ENCODE measurements around the gene GET3. TPM values are rescaled to one million over a fixed set of nuclear protein-coding genes. Genes with fewer than 3 reads are reported as not detected.

Gene GET3
- total RNA-seq, 1 donor from 2014 or later, result 66.0 TPM

GRCh38 chr19:12745166-12745897 lies 8.0 kb downstream of the GET3 start:
- no peak overlapping the region for H3K4me3 Mint-ChIP-seq (ENCODE audit: low read depth)
- no peak for DNase-seq (ENCODE audit: low spot score, unreplicated experiment)
- TF ChIP-seq CTCF (IDR thresholded peaks at IDR 0.05; ENCODE audit: unreplicated experiment), result no peak
- H3K27me3 Mint-ChIP-seq, result peaks cover 14% of the 10 kb centered on the region
- no peak overlapping the region for H3K27ac Mint-ChIP-seq
- peaks cover 5% of the 10 kb centered on the region for H3K9me3 Mint-ChIP-seq (ENCODE audit: low read depth)
- no peaks in the 10 kb centered on the region for H3K4me1 Mint-ChIP-seq (ENCODE audit: low read depth)
- peaks cover 31% of the 10 kb centered on the region for H3K36me3 Mint-ChIP-seq (ENCODE audit: insufficient read depth)

GRCh38 chr19:12748489-12748888 lies 11.2 kb downstream of the GET3 start:
- no peak overlapping the region for H3K27ac Mint-ChIP-seq
- H3K36me3 Mint-ChIP-seq (ENCODE audit: insufficient read depth), result peaks cover 23% of the 10 kb centered on the region
- peaks cover 5% of the 10 kb centered on the region for H3K9me3 Mint-ChIP-seq (ENCODE audit: low read depth)
- peaks cover 43% of the 10 kb centered on the region for H3K27me3 Mint-ChIP-seq
- DNase-seq (ENCODE audit: low spot score, unreplicated experiment), result no peak
- no peak for TF ChIP-seq CTCF (IDR thresholded peaks at IDR 0.05; ENCODE audit: unreplicated experiment)
- no peak overlapping the region for H3K4me3 Mint-ChIP-seq (ENCODE audit: low read depth)
- H3K4me1 Mint-ChIP-seq (ENCODE audit: low read depth), result no peaks in the 10 kb centered on the region

GRCh38 chr19:12749938-12750521 lies 12.7 kb downstream of the GET3 start:
- no peak for TF ChIP-seq CTCF (IDR thresholded peaks at IDR 0.05; ENCODE audit: unreplicated experiment)
- Mint-ChIP-seq H3K4me1 (ENCODE audit: low read depth) (no peaks in the 10 kb centered on the region), H3K9me3 (ENCODE audit: low read depth) (peaks cover 5% of the 10 kb centered on the region), H3K27me3 (peaks cover 46% of the 10 kb centered on the region), H3K27ac (no peak overlapping the region), H3K36me3 (ENCODE audit: insufficient read depth) (peaks cover 19% of the 10 kb centered on the region), H3K4me3 (ENCODE audit: low read depth) (no peak overlapping the region)
- no peak for DNase-seq (ENCODE audit: low spot score, unreplicated experiment)

GRCh38 chr19:12750851-12751250 lies 13.6 kb downstream of the GET3 start:
- H3K9me3 Mint-ChIP-seq (ENCODE audit: low read depth), result peaks cover 5% of the 10 kb centered on the region
- peaks cover 17% of the 10 kb centered on the region for H3K36me3 Mint-ChIP-seq (ENCODE audit: insufficient read depth)
- TF ChIP-seq CTCF (IDR thresholded peaks at IDR 0.05; ENCODE audit: unreplicated experiment), result no peak
- peaks cover 46% of the 10 kb centered on the region for H3K27me3 Mint-ChIP-seq
- no peaks in the 10 kb centered on the region for H3K4me1 Mint-ChIP-seq (ENCODE audit: low read depth)
- no peak overlapping the region for H3K27ac Mint-ChIP-seq
- H3K4me3 Mint-ChIP-seq (ENCODE audit: low read depth), result no peak overlapping the region
- no peak for DNase-seq (ENCODE audit: low spot score, unreplicated experiment)

GRCh38 chr19:12751635-12752034 lies 14.3 kb downstream of the GET3 start, which contains the start of gene BEST2:
BEST2 (plus strand) TSS chr19:12751791; CDS start chr19:12752593, 802 bp downstream.
- peaks cover 15% of the 10 kb centered on the region for H3K36me3 Mint-ChIP-seq (ENCODE audit: insufficient read depth)
- no peak within 1 kb of the TSS for H3K4me3 Mint-ChIP-seq (ENCODE audit: low read depth)
- DNase-seq (ENCODE audit: low spot score, unreplicated experiment), result no peak
- peaks cover 5% of the 10 kb centered on the region for H3K9me3 Mint-ChIP-seq (ENCODE audit: low read depth)
- H3K27ac Mint-ChIP-seq, result no peak within 1 kb of the TSS
- H3K27me3 Mint-ChIP-seq, result peaks cover 46% of the 10 kb centered on the region
- TF ChIP-seq CTCF (IDR thresholded peaks at IDR 0.05; ENCODE audit: unreplicated experiment), result no peak
- peaks cover 4% of the 10 kb centered on the region for H3K4me1 Mint-ChIP-seq (ENCODE audit: low read depth)
